BLaER1 (cell line): ENCODE data around the gene ADAMTS13.

Experiments
- H3K27ac ChIP-seq: shearing (Covaris generic); formaldehyde crosslinking; 2 replicates; pipeline ENCODE4 v1.8.1; 2022
- H3K27me3 ChIP-seq: shearing (Covaris generic); formaldehyde crosslinking; 2 replicates; pipeline ENCODE4 v1.8.1; 2022
- H3K36me3 ChIP-seq: shearing (Covaris generic); formaldehyde crosslinking; 2 replicates; pipeline ENCODE4 v1.8.1; 2022
- H3K4me1 ChIP-seq: shearing (Covaris generic); formaldehyde crosslinking; 2 replicates; pipeline ENCODE4 v1.8.1; 2022
- H3K4me2 ChIP-seq: shearing (Covaris generic); formaldehyde crosslinking; 2 replicates; pipeline ENCODE4 v1.8.1; 2022
- H3K4me3 ChIP-seq: shearing (Covaris generic); formaldehyde crosslinking; 2 replicates; pipeline ENCODE4 v1.8.1; 2022
- H3K9ac ChIP-seq: shearing (Covaris generic); formaldehyde crosslinking; 2 replicates; pipeline ENCODE4 v1.8.1; 2022
- H3K9me3 ChIP-seq: shearing (Covaris generic); formaldehyde crosslinking; 2 replicates; pipeline ENCODE4 v1.8.1; 2022
- H4K20me1 ChIP-seq: shearing (Covaris generic); formaldehyde crosslinking; 2 replicates; pipeline ENCODE4 v1.8.1; 2022
- Cebpa-rat ChIP-seq: shearing (Covaris generic); IDR thresholded peaks from 2 replicates; pipeline ENCODE4 v1.8.1; 2022

ADAMTS13 gene

GRCh38 chr9:133485531-133486260, 63.5 kb downstream of the ADAMTS13 start:
- Histone ChIP-seq H3K36me3 (no peaks in the 10 kb centered on the region), H4K20me1 (no peaks in the 10 kb centered on the region), H3K4me1 (peaks cover 47% of the 10 kb centered on the region), H3K9ac (0 out of 2 replicates have a peak overlapping the region, but pooled peaks have one; percentile 38), H3K27ac (peak overlapping the region; percentile 28), H3K9me3 (no peaks in the 10 kb centered on the region), H3K27me3 (no peaks in the 10 kb centered on the region), H3K4me2 (peak overlapping the region; percentile 64), H3K4me3 (no peak overlapping the region)
- TF ChIP-seq Cebpa-rat, result no peak

GRCh38 chr9:133487331-133487725, 65.2 kb downstream of the ADAMTS13 start:
- Histone ChIP-seq H3K27ac (no peak overlapping the region), H3K36me3 (no peaks in the 10 kb centered on the region), H3K9ac (no peak overlapping the region), H3K9me3 (no peaks in the 10 kb centered on the region), H3K4me3 (no peak overlapping the region), H4K20me1 (no peaks in the 10 kb centered on the region), H3K4me2 (peak overlapping the region; percentile 32; the same call in 1 of the 2 replicates), H3K4me1 (peaks cover 49% of the 10 kb centered on the region), H3K27me3 (no peaks in the 10 kb centered on the region)
- TF ChIP-seq Cebpa-rat, result no peak

DNA sequence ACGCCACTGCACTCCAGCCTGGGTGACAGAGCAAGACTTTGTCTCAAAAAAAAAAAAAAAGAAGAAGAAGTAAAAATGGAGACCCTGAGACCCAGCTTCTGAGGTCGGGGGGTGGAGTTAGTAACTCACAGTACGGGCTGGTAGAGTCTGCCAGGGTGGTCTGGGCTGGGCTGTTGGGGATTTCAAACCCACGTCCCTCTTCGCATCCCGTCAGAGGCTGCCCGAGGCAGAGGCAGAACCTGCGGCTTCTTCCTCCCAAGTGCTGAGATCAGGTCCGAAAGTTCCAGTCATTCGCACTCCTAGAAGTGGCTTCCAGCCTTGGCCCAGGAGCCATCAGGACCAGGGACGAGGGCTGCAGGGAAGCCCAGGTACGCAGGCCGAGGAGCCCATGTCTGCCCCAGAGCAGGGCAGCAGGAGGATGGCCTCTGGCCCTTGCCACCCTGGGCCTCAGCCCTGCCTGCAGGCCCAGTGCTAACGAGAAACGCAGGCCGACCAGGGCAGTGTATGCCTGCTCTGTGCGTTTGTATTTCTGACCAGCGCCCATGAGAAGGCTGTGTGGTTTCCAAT, 66.6 kb downstream of the ADAMTS13 start:
- H3K27ac ChIP-seq, result no peak overlapping the region
- H3K36me3 ChIP-seq, result no peaks in the 10 kb centered on the region
- no peak for TF ChIP-seq Cebpa-rat
- peaks cover 43% of the 10 kb centered on the region for H3K4me1 ChIP-seq
- H3K27me3 ChIP-seq, result no peaks in the 10 kb centered on the region
- no peak overlapping the region for H3K4me2 ChIP-seq
- H4K20me1 ChIP-seq, result no peaks in the 10 kb centered on the region
- no peaks in the 10 kb centered on the region for H3K9me3 ChIP-seq
- no peak overlapping the region for H3K4me3 ChIP-seq
- H3K9ac ChIP-seq, result no peak overlapping the region

DNA sequence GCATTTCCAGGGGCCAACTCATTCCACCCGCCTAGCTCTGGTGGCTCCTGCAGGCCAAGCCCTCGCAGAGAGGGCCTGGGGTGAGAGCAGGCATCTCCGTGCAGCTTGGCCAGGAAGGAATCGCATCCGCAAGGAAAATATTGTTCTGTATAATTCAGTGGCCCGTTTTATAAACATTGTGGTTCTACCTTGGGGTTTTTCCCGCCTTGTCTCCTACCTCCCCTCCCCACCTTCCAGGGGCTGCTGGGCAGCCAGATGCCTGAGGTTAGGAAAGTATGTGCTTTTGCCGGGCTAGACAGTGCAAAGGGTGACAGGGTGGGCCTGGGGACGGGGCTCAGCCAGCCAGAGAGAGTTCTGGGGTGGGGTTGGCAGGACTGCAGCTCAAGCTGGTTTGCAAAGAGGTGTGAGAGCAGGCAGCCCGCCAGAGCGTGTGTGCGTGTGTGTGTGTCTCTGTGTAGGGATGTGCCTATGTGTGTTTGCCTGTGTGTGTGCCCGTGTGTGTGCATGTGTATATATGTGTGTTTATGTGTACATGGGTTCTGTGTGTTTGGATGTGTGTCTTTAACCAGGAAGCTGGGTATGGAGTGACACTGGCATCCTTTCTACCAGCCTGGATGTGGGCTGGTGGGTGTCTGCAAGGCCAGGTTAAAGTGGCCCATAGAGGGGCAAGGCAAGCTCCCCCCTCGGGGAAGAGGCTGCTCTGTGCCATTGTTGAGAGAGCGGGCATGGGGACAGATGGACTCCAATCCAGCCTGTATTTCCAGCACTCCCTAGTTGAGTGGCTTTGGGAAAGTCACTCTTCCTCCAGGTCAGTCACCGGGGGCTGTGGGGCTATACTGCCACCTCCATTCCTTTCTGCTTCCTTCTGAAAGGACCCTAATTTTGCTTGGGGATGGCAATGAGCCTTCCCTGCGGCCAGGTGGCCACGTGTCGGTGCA, 67.4 kb downstream of the ADAMTS13 start:
- Histone ChIP-seq H3K4me1 (peaks cover 38% of the 10 kb centered on the region), H3K4me2 (no peak overlapping the region), H3K27me3 (no peaks in the 10 kb centered on the region), H4K20me1 (no peaks in the 10 kb centered on the region), H3K9ac (no peak overlapping the region), H3K4me3 (no peak overlapping the region), H3K36me3 (no peaks in the 10 kb centered on the region), H3K9me3 (no peaks in the 10 kb centered on the region), H3K27ac (no peak overlapping the region; the same call in 1 of the 2 replicates)
- no peak for TF ChIP-seq Cebpa-rat

DNA sequence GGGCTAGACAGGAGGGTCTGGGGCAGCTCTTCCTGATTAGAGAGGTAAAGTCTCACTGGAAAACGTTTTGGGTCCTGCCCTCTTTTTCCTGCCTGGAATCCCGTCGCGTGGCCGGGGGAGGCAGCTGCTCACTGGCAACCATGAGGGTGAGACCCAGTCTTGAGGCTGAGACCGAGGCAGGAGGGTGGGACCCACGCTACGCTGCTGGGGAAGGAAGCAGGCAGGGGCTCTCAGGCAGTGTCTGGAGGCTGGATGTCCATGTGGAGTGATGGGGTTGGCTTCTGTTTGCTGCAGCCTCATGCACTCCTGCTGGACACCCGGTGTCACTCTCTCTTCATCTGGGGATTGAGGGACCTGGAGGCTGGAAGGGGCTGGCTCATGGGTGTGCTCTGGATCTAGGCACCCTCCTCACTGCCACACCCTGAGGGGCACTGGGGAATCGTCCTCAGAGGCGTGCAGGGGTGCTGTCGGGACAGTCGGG, 68.1 kb downstream of the ADAMTS13 start:
- no peak for TF ChIP-seq Cebpa-rat
- no peaks in the 10 kb centered on the region for H3K36me3 ChIP-seq
- H3K27me3 ChIP-seq, result no peaks in the 10 kb centered on the region
- H3K4me3 ChIP-seq, result no peak overlapping the region
- peaks cover 31% of the 10 kb centered on the region for H3K4me1 ChIP-seq
- no peak overlapping the region for H3K9ac ChIP-seq
- H3K27ac ChIP-seq, result no peak overlapping the region; the same call in 1 of the 2 replicates
- H3K9me3 ChIP-seq, result no peaks in the 10 kb centered on the region
- no peak overlapping the region for H3K4me2 ChIP-seq
- no peaks in the 10 kb centered on the region for H4K20me1 ChIP-seq

GRCh38 chr9:133490865-133491655, 68.9 kb downstream of the ADAMTS13 start:
- H4K20me1 ChIP-seq, result no peaks in the 10 kb centered on the region
- H3K4me1 ChIP-seq, result peaks cover 25% of the 10 kb centered on the region
- H3K4me3 ChIP-seq, result no peak overlapping the region
- no peaks in the 10 kb centered on the region for H3K27me3 ChIP-seq
- H3K9me3 ChIP-seq, result no peaks in the 10 kb centered on the region
- no peak overlapping the region for H3K27ac ChIP-seq
- H3K9ac ChIP-seq, result no peak overlapping the region
- no peak for TF ChIP-seq Cebpa-rat
- H3K4me2 ChIP-seq, result no peak overlapping the region
- no peaks in the 10 kb centered on the region for H3K36me3 ChIP-seq

GRCh38 chr9:133491656-133491925, 69.4 kb downstream of the ADAMTS13 start:
- no peaks in the 10 kb centered on the region for H3K27me3 ChIP-seq
- H3K27ac ChIP-seq, result no peak overlapping the region
- H4K20me1 ChIP-seq, result no peaks in the 10 kb centered on the region
- H3K4me3 ChIP-seq, result no peak overlapping the region
- H3K4me2 ChIP-seq, result no peak overlapping the region
- no peak for TF ChIP-seq Cebpa-rat
- no peaks in the 10 kb centered on the region for H3K9me3 ChIP-seq
- H3K36me3 ChIP-seq, result no peaks in the 10 kb centered on the region
- peaks cover 28% of the 10 kb centered on the region for H3K4me1 ChIP-seq
- H3K9ac ChIP-seq, result no peak overlapping the region

DNA sequence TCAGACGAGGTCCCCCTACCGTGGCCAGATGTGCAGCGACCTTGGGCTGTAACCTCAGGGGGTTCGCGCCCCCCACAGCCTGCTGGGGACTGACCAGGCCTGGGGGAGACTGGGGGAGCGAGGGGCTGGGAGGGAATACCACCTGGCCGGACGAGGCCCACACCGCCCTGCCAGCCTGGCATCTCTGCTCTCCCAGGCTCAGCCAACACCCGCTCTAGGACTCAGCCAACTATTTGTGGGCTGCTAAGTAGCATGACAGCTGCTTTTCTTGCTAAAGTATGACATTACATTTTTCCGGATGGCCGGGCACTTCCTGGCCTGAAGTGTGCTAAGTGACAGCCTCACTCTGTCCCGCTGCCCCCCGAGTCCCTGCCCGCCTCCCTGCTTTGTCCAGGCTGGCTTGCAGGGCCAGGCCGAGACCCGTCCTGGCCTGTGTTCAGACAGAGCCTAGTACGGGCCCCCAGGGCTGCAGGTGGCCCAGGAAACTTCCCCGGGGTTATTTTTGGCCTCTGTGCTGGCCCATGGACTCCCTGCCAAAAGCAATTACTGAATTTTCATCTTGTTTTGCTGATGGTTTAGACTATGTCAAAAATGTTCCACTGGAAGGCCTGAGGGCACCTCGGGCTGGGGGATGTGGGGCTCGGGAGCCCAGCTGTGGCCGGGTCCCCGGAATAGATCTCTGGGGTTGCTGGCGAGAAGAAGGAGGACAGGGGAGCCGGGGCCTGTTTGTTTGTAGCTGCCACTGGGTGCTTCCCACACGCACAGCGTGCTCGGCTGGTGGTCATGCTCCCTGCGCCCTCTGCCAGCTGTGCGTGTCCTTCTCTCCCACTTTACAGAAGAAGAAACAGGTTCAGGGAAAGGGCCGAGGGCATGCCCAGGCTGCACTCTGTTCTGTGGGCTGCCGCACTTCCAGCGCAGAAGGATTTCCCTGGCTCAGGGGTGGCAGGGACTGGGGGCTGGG, 70.2 kb downstream of the ADAMTS13 start:
- no peak for TF ChIP-seq Cebpa-rat
- H3K9me3 ChIP-seq, result no peaks in the 10 kb centered on the region
- no peak overlapping the region for H3K4me3 ChIP-seq
- no peak overlapping the region for H3K27ac ChIP-seq
- H3K4me2 ChIP-seq, result peak overlapping the region; percentile 37
- peak overlapping the region; percentile 6; the same call in 1 of the 2 replicates for H3K9ac ChIP-seq
- H4K20me1 ChIP-seq, result no peaks in the 10 kb centered on the region
- no peaks in the 10 kb centered on the region for H3K27me3 ChIP-seq
- no peaks in the 10 kb centered on the region for H3K36me3 ChIP-seq
- peaks cover 28% of the 10 kb centered on the region for H3K4me1 ChIP-seq
